ENCODE data around the gene RDH13. TPM values are rescaled to one million over a fixed set of nuclear protein-coding genes. Genes with fewer than 3 reads are reported as not detected.

RDH13 gene
- total RNA-seq, 4 donors from 2014 or later: 10.0 to 15.6 (median 13.9) TPM

- 88% methylated on average over 3 of the region's 6 CpGs; no CpG with 5 or more reads in 1 of the 2 donors for WGBS, 2 donors (ENCODE audit: low coverage in 1 of 2)
- ATAC-seq: no peak
- peaks cover 0 to 27% (median 0%) of the 10 kb centered on the region in 3 donors for H3K4me1 ChIP-seq
- H3K9me3 ChIP-seq: peaks cover 0 to 8% (median 0%) of the 10 kb centered on the region in 3 donors
- peaks cover 0 to 65% of the 10 kb centered on the region in 2 donors for H3K36me3 ChIP-seq
- H3K27me3 ChIP-seq: no peaks in the 10 kb centered on the region
- TF ChIP-seq EP300 (IDR thresholded peaks at IDR 0.05) (no peak), POLR2A (IDR thresholded peaks at IDR 0.05) (no peak), POLR2AphosphoS5 (IDR thresholded peaks at IDR 0.05) (no peak), CTCF (IDR thresholded peaks at IDR 0.05) (no peak)
- no peak overlapping the region for H3K27ac ChIP-seq
- no peak overlapping the region for H3K4me3 ChIP-seq
Observed at GRCh38 chr19:55106591-55106990, 43.6 kb upstream of the RDH13 start.

- peaks cover 0 to 23% (median 0%) of the 10 kb centered on the region in 3 donors for H3K4me1 ChIP-seq
- no peak for ATAC-seq
- peaks cover 0 to 8% (median 0%) of the 10 kb centered on the region in 3 donors for H3K9me3 ChIP-seq
- 100% methylated on average over 1 of the region's 2 CpGs; no CpG with 5 or more reads in 1 of the 2 donors for WGBS, 2 donors (ENCODE audit: low coverage in 1 of 2)
- H3K27ac ChIP-seq: no peak overlapping the region
- H3K36me3 ChIP-seq: peaks cover 0 to 75% of the 10 kb centered on the region in 2 donors
- H3K4me3 ChIP-seq: no peak overlapping the region
- TF ChIP-seq POLR2A (IDR thresholded peaks at IDR 0.05): no peak
- no peak for TF ChIP-seq CTCF (IDR thresholded peaks at IDR 0.05)
- TF ChIP-seq EP300 (IDR thresholded peaks at IDR 0.05): no peak
- no peak for TF ChIP-seq POLR2AphosphoS5 (IDR thresholded peaks at IDR 0.05)
- no peaks in the 10 kb centered on the region for H3K27me3 ChIP-seq
Observed at GRCh38 chr19:55105237-55105636, 42.3 kb upstream of the RDH13 start.

- Histone ChIP-seq H3K9me3 (peaks cover 0 to 8% (median 0%) of the 10 kb centered on the region in 3 donors), H3K27me3 (no peaks in the 10 kb centered on the region), H3K36me3 (peaks cover 0 to 78% of the 10 kb centered on the region in 2 donors), H3K4me1 (peaks cover 0 to 30% (median 0%) of the 10 kb centered on the region in 3 donors), H3K4me3 (no peak overlapping the region), H3K27ac (no peak overlapping the region)
- ATAC-seq: no peak
- 91 to 100% methylated on average over 1 to 8 of the region's 9 CpGs for WGBS, 2 donors (ENCODE audit: low coverage in 1 of 2)
- TF ChIP-seq EP300 (IDR thresholded peaks at IDR 0.05) (no peak), POLR2A (IDR thresholded peaks at IDR 0.05) (no peak), CTCF (IDR thresholded peaks at IDR 0.05) (no peak), POLR2AphosphoS5 (IDR thresholded peaks at IDR 0.05) (no peak)
Observed at GRCh38 chr19:55103190-55103589, 40.2 kb upstream of the RDH13 start.

GRCh38 chr19:55101261-55101660 is 38.3 kb upstream of the RDH13 start:
- Histone ChIP-seq H3K36me3 (peaks cover 0 to 81% of the 10 kb centered on the region in 2 donors), H3K9me3 (peaks cover 0 to 8% (median 0%) of the 10 kb centered on the region in 3 donors), H3K4me1 (peaks cover 0 to 36% (median 0%) of the 10 kb centered on the region in 3 donors), H3K27ac (no peak overlapping the region), H3K4me3 (no peak overlapping the region), H3K27me3 (no peaks in the 10 kb centered on the region)
- 68 to 75% methylated on average over 6 to 7 of the region's 10 CpGs for WGBS, 2 donors (ENCODE audit: low coverage in 1 of 2)
- TF ChIP-seq CTCF (IDR thresholded peaks at IDR 0.05): no peak
- no peak for TF ChIP-seq EP300 (IDR thresholded peaks at IDR 0.05)
- TF ChIP-seq POLR2AphosphoS5 (IDR thresholded peaks at IDR 0.05): no peak
- no peak for TF ChIP-seq POLR2A (IDR thresholded peaks at IDR 0.05)
- ATAC-seq: no peak
